Gastroesophageal sphincter (tissue), 3 donors: Measurements from ENCODE around the gene GNB1.

ENCODE experiments used
- EP300 ChIP-seq: sonication (generic); formaldehyde crosslinking; IDR thresholded peaks from one replicate; pipeline ENCODE4 v1.6.1; 2017; ENCODE audit warnings: antibody characterized with exemption, mild to moderate bottlenecking
- POLR2A ChIP-seq, 2 donors: fragments of 450-650 bp; IDR thresholded peaks; one replicate each; pipeline ENCODE4 v1.6.1; 2017; ENCODE audit warnings: antibody characterized with exemption in 2 of 2, mild to moderate bottlenecking in 2 of 2, moderate library complexity in 1 of 2
- TF ChIP-seq, protein P1 (sequence below), 4 experiments: fragments of 200-600 bp in 2 of 4; fragments of 450-650 bp in 2 of 4; sonication (generic) in 1 of 4; IDR thresholded peaks; one replicate each; pipeline ENCODE4 v1.5.1; 2017 to 2019; ENCODE audit warnings: antibody characterized with exemption in 4 of 4, mild to moderate bottlenecking in 2 of 4, moderate library complexity in 2 of 4

DNA sequence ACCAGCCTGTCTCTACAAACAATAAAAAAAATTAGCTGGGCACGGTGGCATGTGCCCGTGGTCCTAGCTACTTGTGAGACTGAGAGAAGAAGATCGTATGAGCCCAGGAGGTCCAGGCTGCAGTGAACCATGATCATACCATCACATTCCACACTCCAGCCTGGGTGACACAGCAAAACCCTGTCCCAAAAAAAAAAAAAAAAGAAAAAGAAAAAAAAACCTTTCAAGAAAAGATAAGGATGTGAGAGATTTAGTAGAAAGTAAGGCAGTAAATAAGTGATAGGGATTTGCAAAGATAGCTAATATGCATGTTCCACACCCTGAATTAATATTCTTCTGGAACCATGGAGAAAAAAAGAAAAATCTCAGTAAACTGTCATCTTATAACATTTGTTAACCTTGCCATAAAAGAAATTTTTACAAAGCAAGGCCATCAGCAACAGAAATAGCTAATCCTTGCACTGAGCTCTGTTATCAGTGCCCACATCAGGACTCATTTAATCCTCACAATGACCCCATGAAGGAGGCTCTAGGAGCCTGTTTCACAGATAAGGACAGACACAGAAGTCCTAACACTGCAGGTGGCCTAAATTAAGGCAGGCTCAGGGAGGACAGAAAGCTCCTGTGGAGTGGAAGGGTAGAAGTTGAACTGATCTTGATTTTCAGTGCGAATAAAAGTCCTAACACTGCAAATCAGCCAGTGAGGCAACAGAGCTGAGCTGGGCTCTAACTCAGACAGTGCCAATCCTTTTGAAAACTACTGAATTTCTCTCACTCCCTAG lies 7.6 kb downstream of the GNB1 start:
- TF ChIP-seq, protein P1, sequence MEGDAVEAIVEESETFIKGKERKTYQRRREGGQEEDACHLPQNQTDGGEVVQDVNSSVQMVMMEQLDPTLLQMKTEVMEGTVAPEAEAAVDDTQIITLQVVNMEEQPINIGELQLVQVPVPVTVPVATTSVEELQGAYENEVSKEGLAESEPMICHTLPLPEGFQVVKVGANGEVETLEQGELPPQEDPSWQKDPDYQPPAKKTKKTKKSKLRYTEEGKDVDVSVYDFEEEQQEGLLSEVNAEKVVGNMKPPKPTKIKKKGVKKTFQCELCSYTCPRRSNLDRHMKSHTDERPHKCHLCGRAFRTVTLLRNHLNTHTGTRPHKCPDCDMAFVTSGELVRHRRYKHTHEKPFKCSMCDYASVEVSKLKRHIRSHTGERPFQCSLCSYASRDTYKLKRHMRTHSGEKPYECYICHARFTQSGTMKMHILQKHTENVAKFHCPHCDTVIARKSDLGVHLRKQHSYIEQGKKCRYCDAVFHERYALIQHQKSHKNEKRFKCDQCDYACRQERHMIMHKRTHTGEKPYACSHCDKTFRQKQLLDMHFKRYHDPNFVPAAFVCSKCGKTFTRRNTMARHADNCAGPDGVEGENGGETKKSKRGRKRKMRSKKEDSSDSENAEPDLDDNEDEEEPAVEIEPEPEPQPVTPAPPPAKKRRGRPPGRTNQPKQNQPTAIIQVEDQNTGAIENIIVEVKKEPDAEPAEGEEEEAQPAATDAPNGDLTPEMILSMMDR (IDR thresholded peaks at IDR 0.05): no peak
- TF ChIP-seq EP300 (no peak), POLR2A (IDR thresholded peaks at IDR 0.05) (no peak)
